Measurements from ENCODE around the gene TSSK2. TPM values are rescaled to one million over a fixed set of nuclear protein-coding genes. Genes with fewer than 3 reads are reported as not detected.

TSSK2 gene
- total RNA-seq, 1 donor from 2014 or later, result not detected

DNA sequence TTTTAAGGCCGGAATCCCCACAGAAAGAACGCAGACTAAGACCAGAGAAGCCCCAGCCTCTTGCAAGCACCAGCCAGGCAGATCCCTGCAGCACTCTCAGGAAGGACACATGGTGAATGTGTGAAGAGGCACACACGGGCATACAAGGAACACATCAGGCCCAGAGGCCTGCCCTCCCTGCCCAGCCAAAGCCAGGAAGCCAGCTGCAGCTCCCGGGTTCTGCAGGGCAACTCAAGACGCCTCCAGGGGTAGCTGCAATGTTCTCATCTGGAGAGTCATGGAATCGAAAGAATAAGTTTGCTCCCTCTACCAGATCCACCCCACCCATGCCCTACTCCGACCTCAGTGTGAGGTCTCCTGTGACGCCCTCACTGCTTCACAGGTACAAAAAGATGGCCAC, 11.2 kb upstream of the TSSK2 start:
- H3K4me3 ChIP-seq (ENCODE audit: low read depth, low read length), result no peak overlapping the region
- DNase-seq (ENCODE audit: low read depth), result no peak
- peaks cover 5% of the 10 kb centered on the region for H3K36me3 ChIP-seq (ENCODE audit: control insufficient read depth, insufficient read depth, low read length)
- no peak for FAIRE-seq
- no peaks in the 10 kb centered on the region for H3K27me3 ChIP-seq (ENCODE audit: control insufficient read depth, insufficient read depth, low read length)
- no peak for TF ChIP-seq CTCF (IDR thresholded peaks at IDR 0.05; ENCODE audit: insufficient read depth, low read length, severe bottlenecking)

- FAIRE-seq, result peak; percentile 88
- H3K36me3 ChIP-seq (ENCODE audit: control insufficient read depth, insufficient read depth, low read length), result peaks cover 5% of the 10 kb centered on the region
- H3K4me3 ChIP-seq (ENCODE audit: low read depth, low read length), result peak overlapping the region; percentile 75
- H3K27me3 ChIP-seq (ENCODE audit: control insufficient read depth, insufficient read depth, low read length), result no peaks in the 10 kb centered on the region
- peak; percentile 68 for DNase-seq (ENCODE audit: low read depth)
- TF ChIP-seq CTCF (IDR thresholded peaks at IDR 0.05; ENCODE audit: insufficient read depth, low read length, severe bottlenecking), result no peak
These were observed 10.1 kb upstream of the TSSK2 start for GRCh38 chr22:19120829-19121630.

DNA sequence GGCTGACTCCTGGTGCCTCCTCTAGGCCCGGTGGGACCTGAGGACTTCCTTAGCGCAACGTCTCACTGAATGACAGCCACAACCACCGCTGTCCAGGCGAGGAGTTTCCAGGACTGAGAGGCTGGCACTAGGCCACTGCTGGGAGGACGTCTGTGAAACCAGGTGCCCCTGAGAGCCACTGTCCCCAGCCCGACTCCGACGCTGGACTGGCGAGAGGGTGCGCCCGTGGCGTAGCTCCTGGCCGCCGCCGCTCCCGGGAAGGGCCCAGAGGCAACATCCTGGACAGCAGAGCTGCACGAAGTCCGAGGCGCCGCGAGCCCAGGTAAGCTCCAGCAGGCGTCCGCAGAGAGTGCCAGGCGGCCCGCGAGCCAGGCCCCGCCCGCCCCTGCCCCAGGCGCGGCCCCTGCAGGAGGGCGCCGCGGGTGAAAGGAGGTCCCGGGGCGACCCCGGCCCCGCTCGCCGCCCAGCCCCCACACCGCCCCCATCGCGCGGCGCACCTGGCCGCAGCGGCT, 9.4 kb upstream of the TSSK2 start:
- Histone ChIP-seq H3K4me3 (ENCODE audit: low read depth, low read length) (peak overlapping the region; percentile 75), H3K27me3 (ENCODE audit: control insufficient read depth, insufficient read depth, low read length) (no peaks in the 10 kb centered on the region), H3K36me3 (ENCODE audit: control insufficient read depth, insufficient read depth, low read length) (peaks cover 5% of the 10 kb centered on the region)
- FAIRE-seq, result no peak
- no peak for DNase-seq (ENCODE audit: low read depth)
- no peak for TF ChIP-seq CTCF (IDR thresholded peaks at IDR 0.05; ENCODE audit: insufficient read depth, low read length, severe bottlenecking)

- peaks cover 3% of the 10 kb centered on the region for H3K36me3 ChIP-seq (ENCODE audit: control insufficient read depth, insufficient read depth, low read length)
- TF ChIP-seq CTCF (IDR thresholded peaks at IDR 0.05; ENCODE audit: insufficient read depth, low read length, severe bottlenecking), result no peak
- FAIRE-seq (no peak), DNase-seq (ENCODE audit: low read depth) (peak; percentile 83)
- no peaks in the 10 kb centered on the region for H3K27me3 ChIP-seq (ENCODE audit: control insufficient read depth, insufficient read depth, low read length)
- peak within 1 kb of the TSS; percentile 75 for H3K4me3 ChIP-seq (ENCODE audit: low read depth, low read length)
These were observed 8.9 kb upstream of the TSSK2 start, which contains the start of gene DGCR2 for GRCh38 chr22:19122143-19122751. Gene DGCR2, minus strand, starts transcription at chr22:19122412. Its CDS starts 206 bp downstream, at chr22:19122206.

GRCh38 chr22:19122752-19123492, 8.2 kb upstream of the TSSK2 start:
- TF ChIP-seq CTCF (IDR thresholded peaks at IDR 0.05; ENCODE audit: insufficient read depth, low read length, severe bottlenecking), result no peak

More at GRCh38 chr22:19122752-19123492, 8.2 kb upstream of the TSSK2 start:
- peaks cover 3% of the 10 kb centered on the region for H3K36me3 ChIP-seq (ENCODE audit: control insufficient read depth, insufficient read depth, low read length)
- FAIRE-seq, result peak; percentile 72
- H3K27me3 ChIP-seq (ENCODE audit: control insufficient read depth, insufficient read depth, low read length), result no peaks in the 10 kb centered on the region
- peak overlapping the region; percentile 43 for H3K4me3 ChIP-seq (ENCODE audit: low read depth, low read length)
- DNase-seq (ENCODE audit: low read depth), result no peak
